GM18519 (cell line): ENCODE measurements around the gene OSCAR.
A peak's percentile ranks its signal among the peaks of the same experiment; 100 is the strongest.

Experiments used
- ATAC-seq: cut with Tn5 transposase; IDR thresholded peaks from one replicate; pipeline ENCODE4 v1.9.1; 2021; ENCODE audit warnings: mild to moderate bottlenecking, moderate library complexity; ENCODE audit not compliant: unreplicated experiment, low FRiP score

Gene OSCAR, protein sequence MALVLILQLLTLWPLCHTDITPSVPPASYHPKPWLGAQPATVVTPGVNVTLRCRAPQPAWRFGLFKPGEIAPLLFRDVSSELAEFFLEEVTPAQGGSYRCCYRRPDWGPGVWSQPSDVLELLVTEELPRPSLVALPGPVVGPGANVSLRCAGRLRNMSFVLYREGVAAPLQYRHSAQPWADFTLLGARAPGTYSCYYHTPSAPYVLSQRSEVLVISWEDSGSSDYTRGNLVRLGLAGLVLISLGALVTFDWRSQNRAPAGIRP

GRCh38 chr19:54100561-54100960 is at the start of gene OSCAR:
OSCAR (minus strand) TSS chr19:54100803; CDS start chr19:54100792, 11 bp downstream.
- ATAC-seq, result no peak

DNA sequence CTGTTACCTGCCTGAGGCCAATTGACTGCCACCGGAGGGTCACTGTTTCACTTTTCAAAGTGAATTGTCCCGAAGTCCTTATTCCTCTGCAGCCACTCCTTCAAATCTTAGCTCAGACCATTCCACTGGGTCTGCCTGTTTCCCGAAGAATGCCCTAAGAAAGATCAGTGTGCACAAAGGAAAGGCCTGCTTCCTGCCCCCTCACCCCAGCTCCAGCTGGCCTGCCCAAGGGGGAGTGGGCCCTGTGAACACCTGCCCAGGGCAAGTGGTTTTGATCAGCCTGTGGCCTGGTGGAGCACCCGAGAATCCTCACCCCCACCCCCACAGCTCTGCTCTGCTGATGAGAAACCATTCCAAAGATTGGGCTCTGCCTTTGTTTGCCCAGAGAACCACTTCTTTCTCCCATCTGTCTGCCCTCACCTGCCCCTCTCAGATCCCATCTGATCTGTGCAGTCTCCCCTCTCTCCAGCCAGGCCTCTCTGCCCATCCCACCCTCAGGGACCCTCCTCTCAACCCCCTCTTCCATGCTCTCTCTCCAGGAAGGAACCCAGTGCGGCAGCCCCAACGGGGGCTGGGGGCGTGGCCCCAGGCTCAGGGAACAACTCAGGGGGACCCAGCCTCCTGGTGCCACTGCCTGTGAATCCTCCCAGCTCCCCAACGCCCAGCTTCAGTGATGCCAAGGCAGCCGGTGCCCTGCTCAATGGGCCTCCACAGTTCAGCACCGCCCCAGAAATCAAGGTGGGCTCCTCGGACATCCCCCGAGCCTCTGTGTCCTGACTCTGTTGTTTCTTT is 48.6 kb upstream of the OSCAR start:
- ATAC-seq, result no peak

- ATAC-seq, result no peak
Observed at GRCh38 chr19:54148158-54148557, 47.6 kb upstream of the OSCAR start.

GRCh38 chr19:54147676-54148075 is 47.1 kb upstream of the OSCAR start:
- ATAC-seq, result no peak

- no peak for ATAC-seq
Observed at GRCh38 chr19:54145541-54146158, 45.0 kb upstream of the OSCAR start.

GRCh38 chr19:54142166-54142780 is 41.7 kb upstream of the OSCAR start:
- ATAC-seq, result no peak

DNA sequence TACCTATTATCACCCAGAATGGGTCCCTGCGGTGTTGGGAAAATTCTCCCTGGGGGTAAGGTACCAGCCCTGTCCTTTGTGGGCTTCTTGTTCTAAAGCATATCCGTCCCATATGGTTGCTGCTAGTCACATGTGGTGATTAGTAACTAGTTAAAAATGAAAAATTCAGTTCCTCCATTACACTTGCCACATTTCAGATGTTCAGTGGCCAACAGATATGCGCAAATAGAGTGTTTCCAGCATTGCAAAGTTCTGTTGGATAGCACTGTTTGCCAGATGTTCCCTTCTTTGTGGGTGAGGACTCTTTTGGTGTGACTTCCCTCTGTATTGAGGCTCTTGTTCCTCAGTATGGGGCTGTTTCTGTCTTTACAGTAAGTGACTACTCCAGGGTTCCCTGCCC is 40.8 kb upstream of the OSCAR start:
- ATAC-seq, result no peak

DNA sequence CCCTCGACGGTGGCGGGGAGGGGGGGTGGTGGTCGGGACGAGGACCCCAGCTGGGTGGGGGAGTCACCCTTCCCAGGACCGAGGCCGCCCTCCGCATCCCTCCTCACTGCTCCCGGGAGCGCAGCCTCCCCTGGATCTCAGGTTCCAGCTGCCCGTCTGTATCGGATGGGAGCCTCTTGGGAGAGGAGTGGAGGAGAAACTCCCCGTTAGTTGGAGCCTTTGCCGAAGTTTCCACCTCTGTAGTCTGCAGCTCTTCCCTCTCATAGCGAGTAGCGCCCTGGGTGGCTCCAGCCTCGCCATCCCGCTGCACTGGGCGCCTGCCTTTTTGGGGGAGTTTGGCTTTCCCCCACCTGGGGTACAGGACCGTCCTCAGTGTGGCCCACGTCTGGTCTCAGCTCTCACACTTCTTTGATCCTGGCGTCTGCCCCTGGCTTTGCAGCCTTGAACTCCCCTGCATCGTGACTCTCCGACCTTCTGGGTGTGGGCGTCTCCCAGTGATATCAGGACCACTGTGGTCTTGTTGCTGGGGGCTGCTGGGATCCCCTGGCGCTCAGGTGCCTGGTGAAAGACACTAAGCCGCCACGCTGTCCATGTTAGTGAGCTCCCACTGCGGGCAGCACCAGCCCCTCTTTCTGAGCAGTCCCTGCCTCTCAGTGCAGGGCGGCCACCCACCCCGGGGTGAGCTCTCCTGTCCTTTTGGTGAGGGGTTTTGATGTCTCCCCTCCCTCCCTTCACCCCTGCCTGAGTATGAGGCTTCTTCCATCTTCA is 38.1 kb upstream of the OSCAR start:
- ATAC-seq, result no peak

GRCh38 chr19:54137699-54138488 is 37.3 kb upstream of the OSCAR start, which contains the start of gene CNOT3:
CNOT3 (plus strand) TSS chr19:54137762; CDS start chr19:54142979, 5,217 bp downstream.
- no peak for ATAC-seq

GRCh38 chr19:54136864-54137698 is 36.5 kb upstream of the OSCAR start:
- ATAC-seq, result peak; percentile 63

- no peak for ATAC-seq
Observed at GRCh38 chr19:54136086-54136863, 35.7 kb upstream of the OSCAR start.

- no peak for ATAC-seq
Observed at GRCh38 chr19:54133957-54134590, 33.5 kb upstream of the OSCAR start.

DNA sequence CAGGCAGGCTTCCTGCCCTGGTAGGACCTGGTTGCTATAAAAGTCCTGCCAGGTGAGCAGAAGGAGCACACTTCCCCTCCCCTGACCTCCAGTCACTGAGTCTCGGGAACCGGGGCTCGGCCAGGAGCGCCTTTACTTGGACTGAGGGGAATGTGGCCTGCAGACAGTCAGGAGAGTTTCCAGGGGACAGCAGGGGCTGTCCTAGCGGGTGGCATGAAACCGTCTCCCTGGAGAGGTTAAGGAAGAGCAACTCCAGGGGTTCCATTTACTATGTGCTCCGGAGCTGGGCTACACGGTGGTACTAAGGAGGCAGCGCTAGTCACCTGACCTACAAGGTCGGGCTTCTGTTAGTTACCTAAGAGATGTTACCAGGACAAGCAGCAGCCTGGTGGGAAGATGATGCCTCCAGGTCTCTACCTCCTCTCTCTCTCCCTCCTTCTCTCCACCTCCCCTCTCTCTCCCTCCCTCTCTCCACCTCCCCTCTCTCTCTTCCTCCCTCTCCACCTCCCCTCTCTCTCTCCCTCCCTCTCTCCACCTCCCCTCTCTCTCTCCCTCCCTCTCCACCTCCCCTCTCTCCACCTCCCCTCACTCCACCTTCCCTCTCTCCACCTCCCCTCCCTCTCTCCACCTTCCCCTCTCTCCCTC is 32.8 kb upstream of the OSCAR start:
- ATAC-seq, result no peak

GRCh38 chr19:54129617-54129996 is 29.0 kb upstream of the OSCAR start:
- no peak for ATAC-seq

GRCh38 chr19:54128796-54129616 is 28.4 kb upstream of the OSCAR start:
- ATAC-seq, result no peak

GRCh38 chr19:54128441-54128725 is 27.8 kb upstream of the OSCAR start:
- ATAC-seq, result no peak
